Dermis blood vessel endothelial cell (primary cell): ENCODE measurements around the gene LGI2. TPM values are rescaled to one million over a fixed set of nuclear protein-coding genes. Genes with fewer than 3 reads are reported as not detected.
"Not testable (repeated sequence)": the region's sequence is repeated elsewhere in the genome, so short reads cannot be mapped to it uniquely, and the experiment has no call there.

ENCODE experiments used
- DNase-seq: peaks from one replicate; pipeline ENCODE4 v3.0.0; 2010
- total RNA-seq: library from RNA; depleted of rRNA; stranded (reverse); fragments of >200 nt; gene quantifications from 2 replicates; pipeline ENCODE4 v1.2.3, GENCODE V29; 2014

LGI2 gene
- total RNA-seq, 1 donor from 2014 or later = not detected

DNA sequence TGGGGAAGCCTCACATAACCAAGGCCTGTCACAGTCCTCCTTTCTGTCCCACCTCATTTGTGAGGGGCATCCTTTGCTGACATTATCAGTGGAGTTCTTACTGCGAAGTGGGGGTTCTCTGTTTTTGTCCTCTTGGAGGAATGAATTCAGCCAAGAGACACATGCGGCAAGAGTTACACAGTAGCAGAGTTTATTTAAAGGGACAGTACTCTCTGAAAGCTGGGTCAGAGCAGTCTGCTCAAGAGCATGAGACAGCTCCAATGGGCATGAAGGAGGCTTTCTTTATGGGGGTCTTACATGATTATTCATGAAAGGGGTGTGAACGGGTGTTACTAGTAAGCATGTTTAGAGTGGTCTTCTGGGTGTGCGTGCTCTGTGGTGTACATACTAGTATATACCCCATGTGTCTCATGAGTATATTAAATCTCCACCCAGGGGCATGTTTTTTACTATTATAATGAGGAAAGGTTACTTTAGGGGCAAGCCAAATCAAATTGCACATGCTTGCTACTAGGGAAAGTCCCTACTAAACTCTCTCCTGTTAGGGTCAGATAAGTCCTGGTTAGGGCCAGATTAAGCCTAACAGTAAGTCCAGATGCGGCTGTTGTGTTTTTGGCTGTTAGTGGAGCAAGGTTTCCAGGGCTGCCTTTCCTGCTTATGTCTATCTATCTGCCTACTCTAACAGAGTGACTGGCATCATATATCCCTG, 19.8 kb upstream of the LGI2 start:
- DNase-seq = no peak

GRCh38 chr4:25043548-25043947, 12.8 kb upstream of the LGI2 start:
- no peak for DNase-seq

GRCh38 chr4:25033526-25033925, 2.8 kb upstream of the LGI2 start:
- DNase-seq = no peak

- no peak for DNase-seq
Measured at GRCh38 chr4:25032126-25032525, 1.4 kb upstream of the LGI2 start.

DNA sequence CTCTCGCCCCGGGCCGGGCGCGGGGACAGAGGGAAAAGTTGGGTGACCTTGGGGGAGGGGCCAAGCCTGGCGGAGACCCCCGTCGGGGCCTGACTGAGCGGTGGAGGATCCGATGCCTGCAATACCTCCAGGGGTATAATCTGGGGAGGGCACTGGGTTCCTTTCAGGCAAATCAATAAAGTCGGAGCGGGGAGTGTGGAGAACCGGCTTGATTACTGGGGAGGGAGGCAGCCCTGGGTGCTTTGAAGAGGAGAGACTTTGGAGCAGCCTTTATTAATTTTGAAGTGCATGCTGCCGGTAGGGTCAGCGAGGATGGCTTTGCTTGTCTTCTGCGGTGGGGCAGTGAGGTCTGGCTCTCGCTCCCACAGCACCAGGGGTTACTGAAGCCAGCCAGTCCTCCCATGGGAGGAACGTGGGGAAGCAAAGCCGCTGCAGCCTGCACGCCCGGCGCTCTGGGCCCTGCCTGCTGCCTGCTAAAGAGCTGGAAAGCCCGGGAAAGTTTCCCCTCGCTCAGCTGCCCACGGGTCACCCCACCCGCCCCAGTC, 403 bp upstream of the LGI2 start:
- peak; percentile 5 for DNase-seq

DNA sequence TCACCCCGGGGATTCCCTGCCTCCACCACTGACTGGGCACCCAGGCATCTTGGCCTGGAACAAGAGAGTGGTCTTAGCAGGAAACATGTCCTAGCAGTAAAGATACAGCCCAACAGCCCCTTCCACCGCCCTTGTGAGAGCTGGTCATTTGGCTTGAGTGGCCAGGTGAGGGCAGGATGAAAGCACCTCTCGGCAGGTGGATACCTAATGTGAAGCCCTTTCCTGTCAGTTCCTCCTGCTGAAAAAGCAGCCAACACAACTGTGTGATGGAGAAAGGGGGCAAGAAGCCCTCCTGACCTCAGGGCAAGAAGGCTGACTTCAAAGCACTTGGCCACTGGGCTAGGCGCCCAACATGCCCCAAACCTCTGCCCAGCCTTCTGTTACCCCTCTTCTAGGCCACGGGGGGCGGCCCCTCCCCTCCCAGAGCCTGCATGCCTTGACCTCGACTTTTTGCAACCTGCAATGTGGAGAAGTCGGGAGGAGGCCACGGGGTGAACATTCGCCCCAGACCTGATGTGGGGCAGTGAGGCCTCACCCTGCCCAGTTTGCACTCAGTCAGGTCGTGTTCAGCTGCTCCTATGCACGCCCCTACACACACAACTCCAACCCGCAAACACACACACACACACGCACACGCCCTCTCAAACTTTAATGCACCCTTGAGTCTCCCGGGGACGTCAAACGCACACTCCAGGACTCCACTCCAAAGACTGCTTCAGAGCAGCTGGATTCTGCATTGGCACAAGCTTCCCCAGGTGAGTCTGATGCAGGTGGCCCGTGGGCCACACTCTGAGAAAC, 1.1 kb downstream of the LGI2 start:
- no peak for DNase-seq

- DNase-seq = no peak
Measured at GRCh38 chr4:25028851-25029250, 1.9 kb downstream of the LGI2 start.

GRCh38 chr4:25022766-25023165, 8.0 kb downstream of the LGI2 start:
- DNase-seq = no peak

GRCh38 chr4:25021216-25021615, 9.5 kb downstream of the LGI2 start:
- DNase-seq = no peak

DNA sequence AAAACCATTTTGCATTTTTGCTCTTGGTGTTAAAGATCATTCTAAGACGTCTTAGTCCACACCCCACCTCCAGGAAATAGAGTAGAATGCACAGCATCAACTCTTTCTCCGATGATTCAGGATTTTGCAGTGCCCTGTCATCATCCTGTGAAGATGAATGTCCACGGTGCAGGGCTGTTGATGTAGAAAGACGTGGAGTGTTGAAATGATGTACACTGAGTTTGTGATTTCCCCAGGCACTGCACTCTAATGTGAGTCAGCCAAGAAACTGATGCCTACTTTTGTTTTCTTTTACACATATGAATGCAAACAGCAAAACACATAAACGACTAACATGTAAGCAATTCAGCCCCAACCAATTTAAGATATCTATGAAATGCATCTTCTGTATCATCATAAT, 10.5 kb downstream of the LGI2 start:
- DNase-seq = no peak

DNA sequence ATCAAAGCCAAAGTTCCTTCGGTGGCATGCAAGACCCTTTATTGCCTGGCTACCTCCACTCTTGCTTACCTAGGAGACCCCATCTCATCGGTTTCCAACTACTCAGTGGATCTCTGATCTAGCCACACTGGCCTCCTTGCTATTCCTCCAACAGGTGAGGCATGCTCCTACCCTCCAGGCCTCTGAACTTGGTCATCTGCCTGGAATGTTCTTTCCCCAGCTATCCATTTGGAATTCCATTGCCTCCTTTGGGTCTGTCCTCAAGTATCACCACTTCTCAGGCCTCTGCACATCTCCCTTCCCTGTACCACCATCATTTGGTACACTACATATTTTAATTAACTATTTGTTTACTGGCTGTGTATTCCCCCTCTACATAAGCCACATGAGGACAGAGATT, 11.2 kb downstream of the LGI2 start:
- no peak for DNase-seq

- DNase-seq = no peak
Measured at GRCh38 chr4:25015012-25015411, 15.7 kb downstream of the LGI2 start.

DNA sequence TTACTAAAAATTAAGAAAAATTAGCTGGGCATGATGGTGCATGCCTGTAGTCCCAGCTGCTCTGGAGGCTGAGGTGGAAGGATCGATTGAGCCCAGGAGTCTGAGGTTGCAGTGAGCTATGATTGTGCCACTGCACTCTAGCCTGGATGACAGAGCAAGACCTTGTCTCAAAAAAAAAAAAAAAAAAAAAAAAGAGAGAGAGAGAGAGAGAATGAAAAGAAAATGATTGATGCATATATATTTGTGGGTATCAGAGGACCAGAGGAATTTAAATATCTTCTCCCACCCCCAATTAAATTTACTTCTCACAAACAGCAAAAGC, 16.1 kb downstream of the LGI2 start:
- DNase-seq = not testable (repeated sequence)

- DNase-seq = no peak
Measured at GRCh38 chr4:25013756-25014661, 16.7 kb downstream of the LGI2 start.

GRCh38 chr4:25012655-25013054, 18.1 kb downstream of the LGI2 start:
- no peak for DNase-seq

DNA sequence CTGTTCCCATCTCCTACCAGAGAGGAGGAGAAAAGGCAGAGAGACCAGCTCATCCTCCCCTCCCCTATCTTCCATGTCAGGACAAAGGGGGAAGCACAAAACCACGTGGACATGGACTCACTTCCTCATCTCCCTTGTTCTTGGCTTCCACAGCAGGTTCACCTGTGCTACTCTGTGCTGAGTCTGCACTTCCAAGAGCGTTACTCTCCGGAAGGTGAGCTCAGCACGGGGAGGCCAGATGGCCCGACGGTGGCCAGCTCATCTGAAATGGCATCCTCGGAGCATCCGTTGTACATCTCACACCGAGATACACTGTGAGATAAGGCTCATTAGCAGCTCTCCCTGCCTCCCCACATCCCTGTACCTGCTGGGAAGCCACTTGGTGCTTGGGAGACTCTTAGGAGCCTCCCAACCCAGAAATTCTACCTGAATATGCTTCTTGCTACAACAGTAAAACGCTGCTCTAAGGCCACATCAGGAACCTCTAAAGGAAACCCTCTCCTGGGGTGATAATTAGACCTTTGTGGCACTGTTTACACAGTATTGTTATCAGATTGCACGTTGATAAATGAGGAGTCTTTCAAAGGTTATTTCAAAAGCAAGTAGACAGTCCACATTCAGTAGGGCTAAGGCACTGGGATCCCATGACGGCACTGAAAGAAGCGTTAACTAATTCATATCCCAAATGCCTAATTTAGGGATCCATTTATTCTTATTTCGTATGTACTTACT, 19.4 kb downstream of the LGI2 start:
- no peak for DNase-seq

DNA sequence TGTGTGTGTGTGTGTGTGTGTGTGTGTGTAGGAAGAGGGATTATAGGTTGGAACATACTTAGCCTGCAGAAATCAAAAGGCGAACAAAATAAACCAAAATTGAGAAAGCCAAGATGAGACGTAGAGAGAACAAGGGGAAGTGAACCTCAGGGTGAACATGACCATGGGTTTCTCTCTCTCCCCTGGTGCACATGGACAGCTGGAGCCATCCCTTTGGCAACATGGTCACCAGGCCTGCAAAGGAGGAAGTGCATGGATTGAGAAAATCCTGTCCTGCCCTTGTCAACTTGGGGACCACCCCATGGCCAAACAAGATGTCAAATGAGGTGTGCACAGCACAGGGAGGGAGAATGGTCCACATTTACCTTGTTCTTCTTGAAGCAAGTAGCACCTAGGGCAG, 23.1 kb downstream of the LGI2 start:
- DNase-seq = no peak

DNA sequence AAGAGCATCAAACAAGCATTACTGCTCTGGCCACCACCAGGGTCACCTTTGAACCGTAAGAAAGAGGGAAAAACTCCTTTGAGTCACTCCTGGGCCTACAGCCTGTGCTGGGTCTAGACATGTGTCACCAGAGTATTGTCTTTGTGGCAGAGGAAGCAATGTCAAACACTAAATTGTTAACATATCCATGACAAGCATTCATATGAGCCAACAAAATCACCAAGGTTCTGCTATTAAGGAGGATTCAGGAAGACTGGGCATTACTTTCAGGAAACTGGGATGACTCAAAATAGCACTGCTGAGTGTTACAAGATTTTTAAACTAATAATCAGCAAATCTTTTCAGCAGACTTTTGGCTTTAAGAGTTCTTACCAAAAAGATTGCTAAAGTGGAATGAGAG, 28.1 kb downstream of the LGI2 start:
- peak; percentile 87 for DNase-seq

GRCh38 chr4:25001509-25001908, 29.2 kb downstream of the LGI2 start:
- DNase-seq = no peak

DNA sequence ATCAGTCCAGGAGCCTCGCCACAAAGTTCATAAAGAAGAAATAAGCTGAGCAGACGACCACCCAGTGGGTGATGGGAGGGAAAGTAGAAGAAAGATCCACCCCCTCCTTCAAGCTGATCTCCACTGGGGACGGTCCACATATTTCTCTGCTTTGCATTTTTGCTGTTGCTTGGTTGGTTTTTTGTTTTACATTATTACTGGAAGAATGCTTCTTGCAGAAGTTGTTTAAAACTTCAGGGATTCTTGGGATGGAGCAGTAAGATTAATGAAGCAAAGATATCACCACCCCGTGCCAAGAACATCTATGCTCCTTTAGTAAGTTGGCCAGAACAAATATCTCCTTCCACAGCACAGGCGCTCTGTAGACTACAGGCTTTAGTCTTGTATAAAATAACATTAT, 30.1 kb downstream of the LGI2 start:
- no peak for DNase-seq

- DNase-seq = peak; percentile 40
Measured at GRCh38 chr4:24999392-25000089, 31.2 kb downstream of the LGI2 start.
